ENCODE measurements around the gene ZNF79.

ZNF79 gene

GRCh38 chr9:127430415-127430814 is 6.2 kb downstream of the ZNF79 start:
- DNase-seq: no peak

GRCh38 chr9:127437497-127438264 is 13.5 kb downstream of the ZNF79 start:
- DNase-seq: peak; percentile 47

- no peak for DNase-seq
Measured at GRCh38 chr9:127438394-127438793, 14.2 kb downstream of the ZNF79 start.

GRCh38 chr9:127444283-127444920 is 20.2 kb downstream of the ZNF79 start:
- no peak for DNase-seq

- no peak for DNase-seq
Measured at GRCh38 chr9:127444921-127445850, 21.0 kb downstream of the ZNF79 start.

GRCh38 chr9:127445851-127446712 is 21.9 kb downstream of the ZNF79 start:
- no peak for DNase-seq

- DNase-seq: no peak
Measured at GRCh38 chr9:127446713-127447415, 22.7 kb downstream of the ZNF79 start.

GRCh38 chr9:127447416-127448111 is 23.4 kb downstream of the ZNF79 start:
- no peak for DNase-seq

GRCh38 chr9:127448112-127448805 is 24.1 kb downstream of the ZNF79 start:
- DNase-seq: no peak

GRCh38 chr9:127449332-127449966 is 25.3 kb downstream of the ZNF79 start:
- DNase-seq: no peak

GRCh38 chr9:127450243-127450760 is 26.1 kb downstream of the ZNF79 start:
- DNase-seq: no peak

- peak; percentile 98 for DNase-seq
Measured at GRCh38 chr9:127450830-127451607, 26.8 kb downstream of the ZNF79 start, which contains the start of the genes LRSAM1 and RPL12. LRSAM1 (plus strand) TSS chr9:127451510; CDS start chr9:127454528, 3,018 bp downstream. RPL12 (minus strand) TSS chr9:127451406; CDS start chr9:127451317, 89 bp downstream.

- DNase-seq: no peak
Measured at GRCh38 chr9:127451608-127451857, 27.4 kb downstream of the ZNF79 start.

- peak; percentile 49 for DNase-seq
Measured at GRCh38 chr9:127451858-127452656, 27.9 kb downstream of the ZNF79 start.

GRCh38 chr9:127452691-127453090 is 28.5 kb downstream of the ZNF79 start:
- no peak for DNase-seq

- DNase-seq: no peak
Measured at GRCh38 chr9:127455324-127455992, 31.3 kb downstream of the ZNF79 start.

GRCh38 chr9:127457191-127457878 is 33.2 kb downstream of the ZNF79 start:
- DNase-seq: no peak

All from CD4-positive, alpha-beta T cell treated with Interleukin-12 subunit alpha and Interleukin-12 subunit beta, for 1 hour (primary cell).